ENCODE measurements around the gene SARS1.
A peak's percentile ranks its signal among the peaks of the same experiment; 100 is the strongest.
"Not testable (repeated sequence)": the region's sequence is repeated elsewhere in the genome, so short reads cannot be mapped to it uniquely, and the experiment has no call there.

Gene SARS1

GRCh38 chr1:109213824-109214693 lies at the start of gene SARS1:
TSS of gene SARS1 (plus strand) at chr1:109213918. CDS start at chr1:109213993, 75 bp downstream.
- DNase-seq (ENCODE audit: low spot score) = peak; percentile 92
- no peak for TF ChIP-seq CTCF (IDR thresholded peaks at IDR 0.05; ENCODE audit: extremely low read depth, missing control alignments)

GRCh38 chr1:109164538-109164937 lies 49.2 kb upstream of the SARS1 start:
- no peak for TF ChIP-seq CTCF (IDR thresholded peaks at IDR 0.05; ENCODE audit: extremely low read depth, missing control alignments)

GRCh38 chr1:109167001-109167506 lies 46.7 kb upstream of the SARS1 start:
- no peak for TF ChIP-seq CTCF (IDR thresholded peaks at IDR 0.05; ENCODE audit: extremely low read depth, missing control alignments)
- peak; percentile 42 for DNase-seq (ENCODE audit: low spot score)

More at GRCh38 chr1:109164538-109164937, 49.2 kb upstream of the SARS1 start:
- DNase-seq (ENCODE audit: low spot score) = no peak

- TF ChIP-seq CTCF (IDR thresholded peaks at IDR 0.05; ENCODE audit: extremely low read depth, missing control alignments) = no peak
- no peak for DNase-seq (ENCODE audit: low spot score)
Measured at GRCh38 chr1:109170035-109170764, 43.5 kb upstream of the SARS1 start.

GRCh38 chr1:109171646-109172045 lies 42.1 kb upstream of the SARS1 start:
- no peak for TF ChIP-seq CTCF (IDR thresholded peaks at IDR 0.05; ENCODE audit: extremely low read depth, missing control alignments)
- DNase-seq (ENCODE audit: low spot score) = no peak

GRCh38 chr1:109176349-109176748 lies 37.4 kb upstream of the SARS1 start:
- not testable (repeated sequence) for DNase-seq (ENCODE audit: low spot score)

GRCh38 chr1:109180715-109181084 lies 33.0 kb upstream of the SARS1 start:
- DNase-seq (ENCODE audit: low spot score) = not testable (repeated sequence)

GRCh38 chr1:109181085-109181806 lies 32.5 kb upstream of the SARS1 start:
- no peak for DNase-seq (ENCODE audit: low spot score)

More at GRCh38 chr1:109181085-109181806, 32.5 kb upstream of the SARS1 start:
- no peak for TF ChIP-seq CTCF (IDR thresholded peaks at IDR 0.05; ENCODE audit: extremely low read depth, missing control alignments)

Measured in GM20000 (cell line).